Osteoblast (primary cell): ENCODE data around the gene QTRT2. TPM values are rescaled to one million over a fixed set of nuclear protein-coding genes. Genes with fewer than 3 reads are reported as not detected.

ENCODE experiments used
- DNase-seq: peaks from one replicate; pipeline ENCODE4 v3.0.0; 2011; ENCODE audit warnings: low spot score, mixed read lengths; ENCODE audit not compliant: insufficient read length; ENCODE audit errors: missing footprints
- H2AFZ ChIP-seq: 2 replicates; pipeline ENCODE4 v1.6.0; 2011; ENCODE audit warnings: mild to moderate bottlenecking, low read length
- H3K27ac ChIP-seq: 2 replicates; pipeline ENCODE4 v1.5.1; 2011; ENCODE audit warnings: mild to moderate bottlenecking, low read depth, low read length, moderate library complexity
- H3K27me3 ChIP-seq: 2 replicates; pipeline ENCODE4 v1.6.0; 2012; ENCODE audit warnings: mild to moderate bottlenecking, control low read depth, inconsistent platforms, low read length, moderate library complexity; ENCODE audit not compliant: insufficient read depth
- H3K36me3 ChIP-seq: 2 replicates; pipeline ENCODE4 v1.5.1; 2011; ENCODE audit warnings: mild to moderate bottlenecking, low read length, control low read depth, moderate library complexity; ENCODE audit not compliant: insufficient read depth
- H3K4me1 ChIP-seq: 2 replicates; pipeline ENCODE4 v1.5.1; 2011; ENCODE audit warnings: mild to moderate bottlenecking, low read length, control low read depth, moderate library complexity; ENCODE audit not compliant: insufficient read depth
- H3K4me2 ChIP-seq: 2 replicates; pipeline ENCODE4 v1.6.0; 2011; ENCODE audit warnings: mild to moderate bottlenecking, low read length; ENCODE audit not compliant: insufficient read depth
- H3K4me3 ChIP-seq: fragments of 200-600 bp; sonication (generic); 3 replicates; pipeline ENCODE4 v1.5.1; 2012; ENCODE audit warnings: mild to moderate bottlenecking, low read length, inconsistent platforms; ENCODE audit not compliant: insufficient read depth
- H3K79me2 ChIP-seq: 2 replicates; pipeline ENCODE4 v1.6.0; 2012; ENCODE audit warnings: mild to moderate bottlenecking, low read length, control low read depth, inconsistent platforms; ENCODE audit not compliant: insufficient read depth
- H3K9me3 ChIP-seq: 2 replicates; pipeline ENCODE4 v1.5.1; 2011; ENCODE audit warnings: low read depth, low read length, control low read depth
- H4K20me1 ChIP-seq: 2 replicates; pipeline ENCODE4 v1.6.0; 2012; ENCODE audit warnings: mild to moderate bottlenecking, low read length, control low read depth; ENCODE audit not compliant: insufficient read depth
- CTCF ChIP-seq: IDR thresholded peaks from 2 replicates; pipeline ENCODE4 v1.5.1; 2011; ENCODE audit warnings: mild to moderate bottlenecking, low read depth, low read length, moderate library complexity; ENCODE audit errors: extremely low read depth
- total RNA-seq: library from RNA; depleted of rRNA; stranded (reverse); fragments of >200 nt; gene quantifications from 2 replicates; pipeline ENCODE4 v1.2.3, GENCODE V29; 2012

QTRT2 gene
- total RNA-seq, 1 donor, result 14.5 TPM

DNA sequence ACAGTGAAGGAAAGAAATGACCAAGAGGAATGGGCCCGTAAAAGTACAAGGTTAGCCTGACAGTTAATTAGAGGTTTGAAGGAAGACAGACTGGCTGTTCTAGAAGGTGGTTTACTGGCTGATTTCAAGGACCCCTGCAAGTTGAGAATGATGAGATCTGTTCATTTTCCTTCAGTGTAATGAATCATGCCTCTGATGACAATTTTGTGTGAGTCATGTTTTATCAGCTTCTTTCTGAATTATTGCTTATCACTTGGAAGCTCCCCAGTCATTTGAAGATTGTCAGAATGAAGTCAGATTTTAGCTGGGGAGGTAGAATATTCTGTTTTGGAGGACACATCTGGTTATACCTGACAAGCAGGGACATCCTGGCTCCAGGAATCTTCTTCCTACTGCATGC is 71.7 kb downstream of the QTRT2 start:
- no peak overlapping the region for H3K4me3 ChIP-seq
- H2AFZ ChIP-seq, result no peak overlapping the region
- H3K27me3 ChIP-seq, result no peaks in the 10 kb centered on the region
- peaks cover 5% of the 10 kb centered on the region for H3K4me1 ChIP-seq
- no peaks in the 10 kb centered on the region for H3K36me3 ChIP-seq
- H3K9me3 ChIP-seq, result no peaks in the 10 kb centered on the region
- no peaks in the 10 kb centered on the region for H3K79me2 ChIP-seq
- no peak overlapping the region for H3K27ac ChIP-seq
- no peak for DNase-seq
- H3K4me2 ChIP-seq, result no peak overlapping the region
- H4K20me1 ChIP-seq, result no peaks in the 10 kb centered on the region
- TF ChIP-seq CTCF, result no peak

- Histone ChIP-seq H2AFZ (no peak overlapping the region), H3K4me1 (peaks cover 5% of the 10 kb centered on the region), H3K4me2 (no peak overlapping the region), H3K27me3 (no peaks in the 10 kb centered on the region), H3K4me3 (no peak overlapping the region), H3K79me2 (no peaks in the 10 kb centered on the region), H3K36me3 (no peaks in the 10 kb centered on the region), H4K20me1 (no peaks in the 10 kb centered on the region), H3K9me3 (no peaks in the 10 kb centered on the region), H3K27ac (no peak overlapping the region)
- no peak for DNase-seq
- no peak for TF ChIP-seq CTCF
Observed at GRCh38 chr3:114128826-114129225, 72.3 kb downstream of the QTRT2 start.

- Histone ChIP-seq H3K79me2 (no peaks in the 10 kb centered on the region), H3K4me1 (peaks cover 5% of the 10 kb centered on the region), H3K36me3 (no peaks in the 10 kb centered on the region), H4K20me1 (no peaks in the 10 kb centered on the region), H3K4me3 (no peak overlapping the region), H3K27ac (no peak overlapping the region), H3K27me3 (no peaks in the 10 kb centered on the region), H2AFZ (no peak overlapping the region), H3K9me3 (no peaks in the 10 kb centered on the region), H3K4me2 (no peak overlapping the region)
- DNase-seq, result no peak
- TF ChIP-seq CTCF, result no peak
Observed at GRCh38 chr3:114132500-114132899, 76.0 kb downstream of the QTRT2 start.

DNA sequence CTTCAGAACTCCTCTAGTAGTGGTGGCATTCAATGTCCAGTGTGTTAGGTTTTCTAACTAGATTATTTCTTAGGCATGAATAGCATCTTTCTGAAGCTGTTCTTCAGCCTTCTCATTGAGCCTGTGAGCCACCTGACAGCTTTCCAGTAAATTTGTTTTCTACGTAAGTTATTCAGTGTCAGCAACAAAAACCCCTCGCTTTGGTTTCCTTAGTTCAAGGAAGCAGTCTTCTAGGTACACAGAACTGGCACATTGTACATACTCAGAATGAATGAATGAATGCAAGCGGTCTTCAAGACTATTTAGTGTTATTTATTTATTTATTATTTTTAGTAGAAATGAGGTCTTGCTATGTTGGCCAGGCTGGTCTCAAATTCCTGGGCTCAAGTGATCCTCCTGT is 77.4 kb downstream of the QTRT2 start:
- no peak for TF ChIP-seq CTCF
- Histone ChIP-seq H3K4me1 (no peaks in the 10 kb centered on the region), H3K9me3 (no peaks in the 10 kb centered on the region), H3K4me3 (no peak overlapping the region), H3K4me2 (no peak overlapping the region), H3K27me3 (no peaks in the 10 kb centered on the region), H3K27ac (no peak overlapping the region), H4K20me1 (no peaks in the 10 kb centered on the region), H2AFZ (no peak overlapping the region), H3K36me3 (no peaks in the 10 kb centered on the region), H3K79me2 (no peaks in the 10 kb centered on the region)
- no peak for DNase-seq

Other genes starting within 250 kb of the QTRT2 start
- 1.2 and 2.2 TPM in 2 replicates for gene GRAMD1C, start 217.9 kb upstream of the QTRT2 start, total RNA-seq
- gene ZDHHC23, start 108.7 kb upstream of the QTRT2 start, total RNA-seq, result 0.88 and 1.1 TPM in 2 replicates
- 3.2 and 4.0 TPM in 2 replicates for gene CCDC191, start 211 bp upstream of the QTRT2 start, total RNA-seq
- not detected in 2 replicates for gene DRD3, start 122.3 kb downstream of the QTRT2 start, total RNA-seq
- not detected in 2 replicates for gene ZNF80, start 180.8 kb downstream of the QTRT2 start, total RNA-seq
- gene TIGIT, start 237.3 kb downstream of the QTRT2 start, total RNA-seq, result not detected in 2 replicates